Inferior parietal cortex (tissue), 1 donor: ENCODE measurements around the gene DLX6.

Experiments used
- DNase-seq: peaks from one replicate; pipeline ENCODE4 v3.0.0-alpha.2; 2016; ENCODE audit errors: extremely low spot score

Gene DLX6

GRCh38 chr7:97011104-97011503 lies 5.8 kb downstream of the DLX6 start:
- no peak for DNase-seq

DNA sequence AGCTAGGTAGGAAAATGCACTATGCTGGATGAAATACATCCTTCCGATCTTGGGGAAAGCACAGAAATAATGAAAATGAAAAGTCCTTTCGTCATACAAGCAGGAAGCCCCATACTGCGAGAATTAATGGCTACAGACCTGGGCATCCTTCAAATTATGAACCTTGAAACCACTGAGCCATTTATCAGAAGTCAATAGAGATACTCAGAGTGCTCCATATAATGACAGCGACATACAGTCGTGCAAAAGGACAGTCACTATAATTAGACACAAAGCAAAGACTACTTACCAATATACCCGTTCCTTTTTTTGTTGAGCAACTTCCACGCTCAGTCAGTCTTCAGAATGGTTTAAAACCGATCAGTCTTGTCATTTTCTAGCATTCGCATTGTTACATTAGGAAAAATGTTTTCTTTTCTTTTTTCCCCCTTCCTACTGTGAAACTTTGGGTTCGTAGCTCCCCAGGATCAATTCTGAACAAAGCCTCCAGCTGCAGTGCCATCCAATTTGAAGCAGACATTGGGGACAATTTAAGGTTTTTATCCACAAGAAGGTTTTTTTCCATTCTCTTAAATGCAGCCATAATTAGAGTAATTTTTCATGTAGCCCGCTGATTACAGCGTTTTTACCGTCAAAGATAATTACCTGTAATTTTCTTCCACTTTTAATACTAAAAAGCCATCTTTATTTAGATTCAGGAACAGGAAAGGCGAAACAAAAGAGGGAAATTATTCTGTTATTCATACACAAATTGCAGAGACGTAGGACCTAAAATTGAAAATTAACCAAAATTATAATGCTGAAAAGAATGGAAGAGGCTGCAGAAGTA lies 6.4 kb downstream of the DLX6 start:
- DNase-seq = no peak

GRCh38 chr7:97012365-97013133 lies 7.2 kb downstream of the DLX6 start:
- DNase-seq = no peak

GRCh38 chr7:97013134-97013844 lies 7.9 kb downstream of the DLX6 start:
- no peak for DNase-seq

- no peak for DNase-seq
These were observed 8.4 kb downstream of the DLX6 start for GRCh38 chr7:97013845-97014134.

DNA sequence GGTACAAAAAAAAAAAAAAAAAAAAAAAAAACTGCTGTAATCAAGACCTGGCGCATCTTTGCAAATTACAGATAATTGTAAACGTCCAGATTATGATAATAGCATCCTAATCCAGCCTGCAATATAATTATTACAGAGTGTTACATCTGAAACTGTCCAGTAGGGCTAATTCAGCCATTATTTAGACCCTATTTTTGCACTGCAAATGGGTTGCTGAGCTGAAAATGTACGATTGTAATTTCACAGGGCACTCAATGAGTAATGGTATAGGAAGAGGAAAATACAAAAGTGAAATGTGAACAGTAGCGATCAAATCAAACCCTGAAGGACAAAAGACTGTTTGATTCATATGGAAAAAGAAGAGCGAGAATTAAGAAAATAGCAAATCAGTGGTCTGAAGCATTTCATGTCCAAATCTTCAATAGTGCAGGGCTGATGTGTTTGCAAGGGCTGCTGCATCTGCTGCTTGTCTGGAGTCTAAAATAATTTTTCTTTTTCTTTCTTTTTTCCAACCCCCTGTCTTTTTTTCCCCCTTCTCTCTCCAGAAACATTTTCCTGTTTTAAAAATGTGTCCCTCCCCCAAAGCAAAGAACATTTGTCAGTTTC lies 8.9 kb downstream of the DLX6 start:
- DNase-seq = no peak

DNA sequence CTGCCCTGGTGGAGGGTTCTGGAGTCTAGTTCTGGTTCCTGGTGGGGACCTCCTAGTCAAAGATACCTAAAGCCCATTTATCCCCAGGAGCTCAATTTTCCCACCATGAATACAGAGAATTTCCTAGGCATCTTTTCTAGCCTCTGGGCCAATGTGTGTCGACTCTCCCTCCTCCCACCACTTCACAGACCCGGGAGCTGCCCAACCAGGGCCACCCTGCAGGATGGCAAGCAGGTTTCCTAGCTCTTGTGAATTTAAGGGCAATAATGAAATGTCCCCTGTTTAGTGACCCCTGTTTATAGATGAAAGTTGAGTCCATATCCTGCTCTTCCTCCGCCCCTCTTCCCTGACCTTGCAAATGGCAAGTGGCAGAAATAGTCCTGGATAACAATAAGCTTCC lies 9.9 kb downstream of the DLX6 start:
- DNase-seq = no peak

GRCh38 chr7:97015756-97016380 lies 10.5 kb downstream of the DLX6 start:
- no peak for DNase-seq

DNA sequence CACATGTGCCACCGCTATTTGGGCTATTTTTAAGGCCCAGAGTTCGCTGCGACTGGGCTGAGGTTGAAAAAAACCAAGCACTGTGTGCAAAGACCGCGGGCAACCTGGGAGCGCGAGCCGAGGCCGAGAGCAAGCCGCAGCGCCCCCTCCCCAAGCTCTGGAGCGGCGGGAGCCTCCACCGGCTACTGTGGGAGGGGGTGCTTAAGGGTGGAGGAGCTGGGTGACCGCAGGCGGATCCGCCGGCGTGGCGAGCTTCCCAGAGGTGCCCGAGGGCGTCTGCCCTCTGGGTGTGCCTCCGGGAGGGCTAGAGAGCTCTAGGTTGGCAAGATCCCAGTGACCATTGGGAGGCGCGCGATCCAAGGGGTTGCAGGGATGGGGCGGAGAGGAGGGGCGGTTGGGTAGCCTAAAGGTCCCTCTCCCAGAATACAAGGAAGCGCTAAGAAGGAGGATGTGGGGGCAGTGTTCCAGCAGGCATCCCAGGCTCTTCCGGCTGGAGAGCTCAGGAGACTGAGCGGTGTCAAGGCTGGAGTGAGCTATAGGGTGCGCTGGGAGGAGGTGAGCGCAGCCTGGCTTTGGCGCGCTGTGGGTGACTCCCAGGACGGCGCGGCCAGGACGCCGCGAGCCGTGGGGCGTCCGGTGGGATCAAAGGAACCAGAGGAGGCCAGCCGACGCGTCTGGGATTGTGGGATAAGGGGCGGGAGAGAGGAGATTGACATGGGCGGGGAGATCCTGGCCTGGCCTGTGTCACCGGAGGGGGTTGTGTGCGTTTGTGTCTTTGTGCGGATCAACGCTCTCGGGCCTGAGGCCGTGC lies 11.2 kb downstream of the DLX6 start:
- no peak for DNase-seq

- no peak for DNase-seq
These were observed 12.1 kb downstream of the DLX6 start for GRCh38 chr7:97017192-97018125.

- DNase-seq = no peak
These were observed 12.8 kb downstream of the DLX6 start for GRCh38 chr7:97018126-97018601.

DNA sequence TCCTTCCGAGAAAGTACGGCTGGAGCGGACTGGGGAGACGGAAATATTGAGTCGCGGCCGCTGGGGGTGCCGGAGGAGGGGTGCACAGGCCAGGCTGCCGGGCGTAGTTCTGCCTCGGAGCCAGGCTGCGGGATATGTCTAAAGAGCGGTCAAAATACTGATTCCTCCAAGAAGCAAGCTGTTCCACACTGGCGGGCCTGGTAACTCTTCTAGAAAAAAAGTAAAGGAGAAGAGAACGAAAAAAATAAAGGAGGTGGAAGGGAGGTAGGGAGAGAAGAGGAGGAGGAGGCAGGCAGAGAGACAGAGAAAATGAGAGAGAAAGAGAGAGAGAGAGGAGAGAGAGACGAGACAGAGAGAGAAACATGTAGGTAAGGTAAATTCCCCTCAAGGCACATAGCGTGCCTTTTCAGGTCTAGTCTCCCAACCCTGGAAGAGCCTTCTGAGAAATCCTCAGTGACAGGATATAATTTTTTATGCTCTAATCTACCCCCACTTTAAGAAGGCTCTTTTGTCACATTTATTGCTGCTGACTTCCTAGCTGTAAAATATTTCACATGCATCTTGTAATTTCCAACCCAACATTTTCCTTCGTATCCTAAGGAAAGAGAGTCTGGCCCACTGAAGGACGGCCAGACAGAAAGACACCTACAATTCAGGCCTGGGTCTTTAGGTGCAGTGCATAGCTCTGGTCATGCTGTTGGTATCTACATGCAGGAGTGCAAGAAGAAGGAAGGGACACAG lies 13.6 kb downstream of the DLX6 start:
- DNase-seq = no peak

GRCh38 chr7:97019710-97020225 lies 14.4 kb downstream of the DLX6 start:
- no peak for DNase-seq

DNA sequence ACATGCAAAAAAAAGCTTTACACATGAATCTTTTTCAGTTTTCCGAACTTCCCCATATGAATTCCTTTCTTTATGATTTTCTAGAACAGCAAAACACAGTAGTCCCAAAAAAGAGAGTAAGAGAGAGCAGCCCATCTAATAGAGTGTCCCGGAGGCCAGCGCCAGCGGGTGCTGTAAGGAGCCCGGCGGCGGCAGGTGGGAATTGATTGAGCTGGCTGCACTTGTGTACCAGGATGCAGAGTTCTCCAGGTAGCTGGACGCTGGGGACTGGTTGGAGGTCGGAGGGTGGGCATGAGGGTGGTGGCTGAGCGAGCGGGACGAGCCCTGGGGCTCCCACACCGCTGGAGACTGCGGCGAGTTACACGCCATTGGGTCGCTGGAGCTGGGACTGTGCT lies 15.2 kb downstream of the DLX6 start:
- DNase-seq = no peak

- no peak for DNase-seq
These were observed 15.8 kb downstream of the DLX6 start for GRCh38 chr7:97020996-97021746.

GRCh38 chr7:97021747-97022490 lies 16.6 kb downstream of the DLX6 start:
- no peak for DNase-seq
